H7 (cell line): ENCODE measurements around the gene FOSL2. TPM values are rescaled to one million over a fixed set of nuclear protein-coding genes. Genes with fewer than 3 reads are reported as not detected.
A peak's percentile ranks its signal among the peaks of the same experiment; 100 is the strongest.
"Not testable (repeated sequence)": the region's sequence is repeated elsewhere in the genome, so short reads cannot be mapped to it uniquely, and the experiment has no call there.

ENCODE experiments used
- DNase-seq: peaks from one replicate; pipeline ENCODE4 v3.0.0; 2012
- H3K27me3 ChIP-seq: 2 replicates; pipeline ENCODE4 v1.6.0; 2011; ENCODE audit warnings: mild to moderate bottlenecking, low read length; ENCODE audit not compliant: control insufficient read depth, insufficient read depth
- H3K36me3 ChIP-seq: replicated peaks from 2 replicates; pipeline ENCODE4 v1.5.1; 2011; ENCODE audit warnings: low read length; ENCODE audit not compliant: control insufficient read depth, insufficient read depth
- H3K4me3 ChIP-seq: 2 replicates; pipeline ENCODE4 v1.5.1; 2011; ENCODE audit warnings: low read depth, mild to moderate bottlenecking, control low read depth, low read length, moderate library complexity; ENCODE audit not compliant: insufficient read depth
- total RNA-seq: library from RNA; depleted of rRNA; stranded (reverse); fragments of >200 nt; shearing (Covaris generic); gene quantifications from 2 replicates; pipeline ENCODE4 v1.2.3, GENCODE V29; 2014

The FOSL2 gene
- total RNA-seq, 1 experiment from 2014 or later: 3.5 TPM

DNA sequence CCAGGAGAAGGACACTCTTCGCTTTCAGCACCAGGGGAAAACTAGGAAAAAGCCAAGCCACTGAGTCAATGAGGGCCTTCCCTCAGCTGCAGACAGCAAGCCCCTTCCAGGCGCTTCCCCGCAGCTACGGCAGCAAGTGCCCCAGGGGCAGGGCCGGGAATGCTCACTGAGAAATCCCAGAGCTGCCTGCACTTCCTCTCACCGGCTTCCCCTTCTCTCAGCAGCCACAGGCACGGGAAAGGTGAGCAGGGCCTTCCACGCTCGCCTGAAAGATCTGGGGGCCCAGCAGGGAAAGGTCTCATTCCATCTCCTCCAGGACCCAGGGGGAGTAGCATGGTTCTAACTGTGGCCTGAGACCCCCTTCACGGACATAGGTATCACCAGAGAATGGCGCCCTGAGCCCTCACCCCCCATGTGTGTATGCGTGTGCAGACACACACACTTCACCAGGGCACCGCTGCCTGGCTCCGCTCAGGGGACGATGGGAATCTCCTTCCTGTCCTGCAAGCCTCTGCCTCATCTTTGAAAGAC is 29.6 kb upstream of the FOSL2 start:
- no peaks in the 10 kb centered on the region for H3K27me3 ChIP-seq
- no peak overlapping the region for H3K4me3 ChIP-seq
- DNase-seq: peak; percentile 71
- H3K36me3 ChIP-seq: no peaks in the 10 kb centered on the region

DNA sequence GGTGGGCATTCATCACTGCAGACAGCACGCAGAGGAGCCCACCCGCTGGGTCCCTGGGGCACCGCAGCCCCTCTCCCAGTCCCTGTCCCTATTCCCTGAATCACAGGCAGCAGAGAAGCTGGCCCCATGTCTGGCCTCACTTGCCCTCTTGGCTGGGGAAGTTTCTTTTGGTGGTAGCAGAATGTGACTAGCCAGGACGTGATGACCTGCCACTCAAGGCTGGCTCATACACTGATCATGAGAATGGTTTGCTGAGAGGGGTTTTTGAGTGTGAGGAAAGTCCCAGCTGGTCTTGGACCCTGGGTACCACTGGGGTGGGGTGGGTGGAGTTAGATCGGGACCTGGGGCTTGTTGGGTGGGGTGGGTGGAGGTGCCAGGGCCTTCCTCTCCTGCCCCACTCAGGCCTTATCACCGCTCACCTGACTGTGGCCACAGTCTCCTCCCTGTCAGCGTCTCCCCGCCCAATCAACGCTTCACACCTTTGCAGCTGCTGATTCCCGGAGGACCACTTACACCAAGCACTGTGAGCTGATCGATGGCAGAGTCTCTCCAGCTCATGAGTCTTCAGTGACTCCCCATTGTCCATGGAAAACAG is 28.9 kb upstream of the FOSL2 start:
- Histone ChIP-seq H3K4me3 (no peak overlapping the region), H3K27me3 (no peaks in the 10 kb centered on the region)

DNA sequence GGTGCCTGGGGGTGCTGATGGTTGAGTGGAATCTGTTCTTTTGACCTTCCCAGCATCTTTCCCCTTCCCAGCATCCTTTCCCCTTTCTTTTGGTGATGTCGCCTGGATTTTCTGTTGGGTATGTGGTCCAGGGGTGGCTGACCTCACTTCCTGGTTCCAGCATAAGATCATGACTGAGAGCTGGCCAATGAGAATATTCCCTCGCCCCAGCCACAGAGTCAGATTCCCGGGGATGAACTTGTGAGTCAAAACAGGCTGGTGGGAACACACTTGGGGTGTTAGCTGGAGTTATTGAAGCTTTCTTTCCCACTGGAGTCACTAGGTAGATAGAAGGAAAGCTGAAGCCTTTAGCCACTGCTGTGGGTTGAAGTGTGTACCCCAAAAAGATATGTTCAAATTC is 28.0 kb upstream of the FOSL2 start:
- H3K36me3 ChIP-seq: no peaks in the 10 kb centered on the region
- no peaks in the 10 kb centered on the region for H3K27me3 ChIP-seq
- DNase-seq: no peak
- H3K4me3 ChIP-seq: no peak overlapping the region

More for the DNA sequence above, 28.9 kb upstream of the FOSL2 start:
- no peak for DNase-seq
- H3K36me3 ChIP-seq: no peaks in the 10 kb centered on the region

DNA sequence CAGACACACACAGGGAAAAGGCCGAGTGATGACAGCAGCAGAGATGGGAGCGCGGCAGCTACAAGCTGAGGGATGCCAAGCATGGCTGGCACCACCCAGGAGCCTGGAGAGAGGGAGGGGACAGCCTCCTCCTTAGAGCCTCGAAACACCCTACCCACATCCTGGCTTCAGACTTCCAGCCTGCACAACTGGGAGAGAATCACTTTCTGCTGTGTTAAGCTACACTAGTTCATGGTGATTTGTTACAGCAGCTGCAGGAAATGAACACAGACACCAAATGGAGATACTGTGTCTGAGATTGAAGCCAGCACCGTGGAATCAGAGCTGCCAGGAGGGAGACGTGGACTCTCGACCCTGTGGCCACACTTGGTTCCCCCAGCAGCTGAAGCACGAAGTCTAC is 27.5 kb upstream of the FOSL2 start:
- Histone ChIP-seq H3K27me3 (no peaks in the 10 kb centered on the region), H3K36me3 (no peaks in the 10 kb centered on the region), H3K4me3 (no peak overlapping the region)
- DNase-seq: no peak

DNA sequence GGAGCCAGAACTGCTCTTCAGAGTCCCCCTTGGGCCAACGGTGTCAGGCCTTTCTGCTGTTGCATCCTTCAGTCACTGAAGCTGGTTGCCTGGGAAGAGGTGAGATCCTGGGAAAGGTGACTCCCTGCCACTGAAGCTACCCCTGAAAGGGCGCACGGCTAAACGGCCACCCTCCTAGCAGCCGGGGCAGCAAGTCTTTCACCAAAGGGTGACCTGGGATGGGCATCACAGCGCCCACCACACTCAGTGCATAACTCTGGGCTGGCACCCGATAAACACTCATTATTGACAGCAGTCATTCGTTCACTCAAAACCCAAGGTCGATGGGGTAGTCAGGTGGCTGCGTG is 26.5 kb upstream of the FOSL2 start:
- Histone ChIP-seq H3K36me3 (no peaks in the 10 kb centered on the region), H3K4me3 (no peak overlapping the region), H3K27me3 (no peaks in the 10 kb centered on the region)
- DNase-seq: no peak

DNA sequence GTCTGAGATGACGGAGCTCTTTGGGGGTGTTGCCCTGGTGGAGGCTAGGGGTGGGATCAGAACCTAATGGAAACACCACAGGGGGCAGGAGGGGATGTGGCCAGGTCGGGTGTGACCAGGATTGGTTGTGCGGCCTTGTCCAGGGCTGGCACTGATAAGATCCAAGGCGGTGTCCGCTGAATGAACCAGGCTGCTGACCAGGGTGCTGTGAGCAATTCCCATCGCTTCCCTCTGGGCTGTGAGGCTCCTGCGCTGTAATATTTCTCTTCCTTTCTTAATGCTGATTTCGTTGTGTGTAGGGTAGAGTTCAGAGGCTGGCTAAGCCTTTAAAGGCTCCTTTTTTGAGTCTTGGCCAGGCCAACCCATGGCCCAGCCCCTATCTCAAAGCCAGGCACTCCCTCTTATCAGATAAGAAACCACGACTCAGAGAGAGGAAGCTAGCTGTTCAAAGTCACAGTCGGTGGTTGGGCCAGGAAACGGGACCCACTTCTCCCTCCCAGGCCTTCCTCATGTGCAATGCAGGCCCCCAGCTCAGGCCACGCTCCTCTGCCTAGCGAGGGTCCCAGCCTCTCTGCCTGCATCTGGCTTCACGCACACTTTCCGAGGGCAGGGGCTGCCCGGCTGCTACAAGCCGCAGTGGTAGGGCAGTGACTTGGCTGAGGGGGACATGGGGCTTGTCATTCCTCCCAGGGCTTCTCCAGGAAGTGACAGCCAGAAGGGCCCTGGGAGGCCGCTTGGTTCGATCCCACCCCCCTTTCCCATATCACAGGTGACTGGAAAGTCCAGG is 26.0 kb upstream of the FOSL2 start:
- Histone ChIP-seq H3K36me3 (no peaks in the 10 kb centered on the region), H3K4me3 (no peak overlapping the region), H3K27me3 (no peaks in the 10 kb centered on the region)
- DNase-seq: no peak

DNA sequence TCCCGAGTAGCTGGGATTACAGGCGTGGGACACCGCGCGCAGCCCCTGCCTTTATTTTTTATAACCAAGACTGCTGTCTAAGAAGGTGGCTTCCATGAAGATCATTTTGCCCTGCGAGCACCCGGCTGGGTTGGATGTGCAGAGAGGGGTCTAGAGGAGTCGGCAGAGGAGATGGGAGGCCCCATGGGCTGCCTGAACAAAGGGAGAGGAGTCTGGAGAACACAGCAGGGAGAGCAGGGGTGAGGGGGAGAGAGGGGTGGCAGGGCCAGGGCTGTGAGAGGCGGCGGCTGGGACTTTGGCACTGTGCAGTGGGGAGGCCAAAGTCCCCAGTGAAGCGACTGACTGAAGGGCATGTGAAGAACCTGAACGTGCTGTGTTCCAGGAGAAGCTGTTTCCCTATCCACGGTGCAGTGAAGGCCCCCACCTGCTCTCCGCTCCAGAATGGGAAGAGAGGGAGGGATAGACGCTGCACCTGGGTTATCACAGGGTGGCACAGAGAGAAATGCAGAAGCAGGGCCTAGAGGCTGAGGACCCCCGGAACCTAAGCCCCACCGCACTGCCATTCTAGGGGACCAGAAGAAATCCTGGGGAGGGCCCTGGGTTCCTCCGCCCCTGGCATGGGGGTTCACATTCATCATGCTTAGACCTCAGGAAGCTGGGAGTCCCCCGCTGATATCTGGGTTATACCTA is 24.8 kb upstream of the FOSL2 start:
- Histone ChIP-seq H3K4me3 (no peak overlapping the region), H3K36me3 (no peaks in the 10 kb centered on the region), H3K27me3 (no peaks in the 10 kb centered on the region)
- peak; percentile 57 for DNase-seq

DNA sequence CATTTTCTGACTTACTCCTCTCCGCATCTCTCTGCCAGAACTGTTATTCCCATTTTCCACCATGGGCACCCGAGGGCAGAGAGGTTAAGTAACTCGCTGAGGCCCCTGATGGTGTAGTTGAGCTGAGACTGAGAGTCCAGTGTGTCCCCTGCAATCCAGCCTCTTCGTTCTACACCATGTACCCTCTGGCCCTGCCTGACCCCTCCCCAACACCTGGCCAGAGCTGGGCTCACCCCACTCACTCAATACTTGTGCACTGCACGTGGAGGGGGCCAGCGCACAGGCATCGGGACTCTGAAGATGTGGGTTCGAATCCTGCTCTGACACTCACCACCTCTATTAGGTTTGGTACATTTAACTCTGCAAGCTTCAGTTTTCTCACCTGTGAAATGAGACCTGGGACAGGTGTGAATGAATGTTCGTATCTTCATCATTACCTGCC is 24.3 kb upstream of the FOSL2 start:
- DNase-seq: no peak
- no peak overlapping the region for H3K4me3 ChIP-seq
- no peaks in the 10 kb centered on the region for H3K36me3 ChIP-seq
- H3K27me3 ChIP-seq: no peaks in the 10 kb centered on the region

DNA sequence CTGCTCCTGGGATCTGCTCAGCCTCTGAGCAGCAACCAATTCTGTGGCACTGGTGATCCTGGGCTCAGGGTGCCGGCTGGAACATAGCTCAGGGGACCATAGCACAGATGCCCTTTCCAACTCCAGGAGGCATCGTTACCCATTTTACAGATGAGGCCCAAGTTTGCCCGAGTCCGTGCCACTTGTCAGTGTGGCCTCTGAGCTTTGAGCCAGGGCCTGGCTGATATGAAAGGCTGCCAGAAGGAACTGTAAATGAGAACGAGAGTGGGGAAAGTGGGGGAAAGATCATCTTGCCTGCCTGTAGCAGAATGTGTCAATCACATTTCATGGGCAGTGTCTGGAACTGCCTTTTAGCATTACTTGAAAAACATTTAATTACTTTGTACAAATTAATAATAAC is 23.3 kb upstream of the FOSL2 start:
- Histone ChIP-seq H3K36me3 (no peaks in the 10 kb centered on the region), H3K27me3 (no peaks in the 10 kb centered on the region), H3K4me3 (no peak overlapping the region)
- no peak for DNase-seq

DNA sequence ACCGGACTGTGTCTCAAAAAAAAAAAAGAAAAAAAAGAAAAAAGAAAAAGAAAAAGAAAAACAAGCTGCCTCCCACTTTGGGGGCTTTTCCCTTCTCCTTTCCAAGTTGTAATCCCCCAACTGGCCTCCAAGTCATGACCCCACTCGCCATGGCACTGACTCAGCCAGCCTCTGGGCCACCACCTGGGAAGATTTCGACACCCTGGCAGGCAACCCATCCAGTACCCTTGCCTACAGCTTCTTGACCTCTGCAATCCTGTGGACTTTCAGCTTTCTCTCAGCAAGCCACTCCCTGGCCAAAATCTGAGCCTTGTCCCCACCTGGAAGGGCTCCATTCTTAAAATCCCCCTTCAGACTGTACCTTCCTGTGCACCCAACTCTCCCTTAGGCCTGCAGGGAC is 22.3 kb upstream of the FOSL2 start:
- H3K4me3 ChIP-seq: no peak overlapping the region
- no peaks in the 10 kb centered on the region for H3K27me3 ChIP-seq
- H3K36me3 ChIP-seq: no peaks in the 10 kb centered on the region
- no peak for DNase-seq

DNA sequence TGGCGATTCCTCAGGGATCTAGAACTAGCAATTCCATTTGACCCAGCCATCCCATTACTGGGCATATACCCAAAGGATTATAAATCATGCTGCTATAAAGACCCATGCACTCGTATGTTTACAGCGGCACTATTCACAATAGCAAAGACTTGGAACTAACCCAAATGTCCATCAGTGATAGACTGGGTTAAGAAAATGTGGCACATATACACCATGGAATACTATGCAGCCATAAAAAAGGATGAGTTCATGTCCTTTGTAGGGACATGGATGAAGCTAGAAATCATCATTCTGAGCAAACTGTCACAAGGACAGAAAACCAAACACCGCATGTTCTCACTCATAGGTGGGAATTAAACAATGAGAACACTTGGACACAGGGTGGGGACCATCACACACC is 20.9 kb upstream of the FOSL2 start:
- H3K36me3 ChIP-seq, DNase-seq, H3K4me3 ChIP-seq, H3K27me3 ChIP-seq: not testable (repeated sequence)

DNA sequence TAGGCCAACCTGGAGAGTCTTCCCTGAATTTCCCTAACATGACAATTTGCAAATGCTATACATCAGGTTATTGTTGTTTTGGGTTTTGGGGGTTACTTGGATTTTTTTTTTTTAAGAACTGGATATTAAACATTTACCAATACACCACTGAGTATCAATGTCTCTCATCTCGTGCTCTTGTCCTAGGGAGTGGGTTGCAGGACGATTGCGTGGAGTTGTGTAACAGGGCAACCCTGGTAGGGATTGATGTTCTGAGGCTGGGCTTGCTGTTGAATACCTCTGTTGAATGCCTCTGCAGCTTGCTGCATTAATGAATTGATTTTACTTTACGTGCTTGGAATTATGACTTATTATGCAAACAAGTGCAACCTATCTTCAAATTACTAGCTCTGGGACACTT is 18.8 kb upstream of the FOSL2 start:
- Histone ChIP-seq H3K4me3 (no peak overlapping the region), H3K36me3 (no peaks in the 10 kb centered on the region), H3K27me3 (no peaks in the 10 kb centered on the region)
- no peak for DNase-seq

DNA sequence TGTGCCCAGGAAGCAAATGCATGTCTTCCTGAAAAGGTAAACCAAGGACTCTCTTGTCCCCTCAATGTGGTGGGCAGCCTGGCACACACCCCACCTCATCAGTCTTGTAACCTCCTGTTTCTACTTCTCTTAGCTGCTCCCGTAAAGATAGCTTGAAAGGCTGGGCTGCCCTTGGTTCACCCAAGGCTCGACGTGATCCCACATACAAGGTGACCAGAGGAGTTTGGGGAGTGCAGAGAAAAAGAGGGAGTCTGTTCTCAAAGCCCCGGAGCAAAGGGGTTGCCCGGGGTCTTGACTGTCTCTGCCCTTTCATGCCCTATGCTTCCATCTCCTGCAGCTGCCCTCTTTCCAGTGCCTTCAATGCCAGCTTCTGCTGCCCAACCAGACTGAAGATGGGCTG is 18.3 kb upstream of the FOSL2 start:
- Histone ChIP-seq H3K27me3 (no peaks in the 10 kb centered on the region), H3K4me3 (no peak overlapping the region), H3K36me3 (no peaks in the 10 kb centered on the region)
- no peak for DNase-seq

DNA sequence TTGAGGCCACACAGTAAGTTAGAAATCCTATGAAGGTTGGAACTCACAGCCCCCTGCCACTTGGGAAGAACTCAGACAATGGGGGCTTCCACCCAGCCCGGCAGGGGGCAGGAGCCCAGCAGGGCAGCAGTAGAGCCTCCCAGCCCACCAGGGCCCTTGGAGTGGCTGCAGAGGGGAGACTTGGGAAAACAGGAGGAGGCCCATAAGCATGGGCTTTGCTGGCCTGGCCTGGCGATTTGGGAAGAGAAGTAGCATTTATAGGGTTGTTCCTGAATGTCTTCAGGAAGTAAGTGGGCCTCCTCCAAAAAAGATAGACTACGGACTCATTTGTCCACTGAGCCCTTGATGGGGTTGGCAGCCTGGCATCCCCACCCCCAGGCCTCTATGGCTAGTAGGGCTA is 17.4 kb upstream of the FOSL2 start:
- H3K36me3 ChIP-seq: no peaks in the 10 kb centered on the region
- no peak for DNase-seq
- no peaks in the 10 kb centered on the region for H3K27me3 ChIP-seq
- H3K4me3 ChIP-seq: no peak overlapping the region
